Parathyroid adenoma (tissue), 2 donors: ENCODE results near the gene HRAS.

Experiments used
- H2AFZ ChIP-seq: fragments of 300-600 bp; sonication (generic); one replicate; pipeline ENCODE4 v1.7.0; 2017; ENCODE audit warnings: antibody characterized with exemption, mild to moderate bottlenecking
- H3K27ac ChIP-seq: fragments of 300-600 bp; sonication (generic); one replicate; pipeline ENCODE4 v1.7.0; 2017
- H3K27me3 ChIP-seq: fragments of 300-600 bp; sonication (generic); one replicate; pipeline ENCODE4 v1.7.0; 2017; ENCODE audit warnings: low read length; ENCODE audit not compliant: control insufficient read depth, insufficient read depth
- H3K36me3 ChIP-seq: fragments of 300-600 bp; sonication (generic); one replicate; pipeline ENCODE4 v1.7.0; 2017; ENCODE audit warnings: low read length; ENCODE audit not compliant: control insufficient read depth, insufficient read depth
- H3K4me1 ChIP-seq: fragments of 300-600 bp; sonication (generic); one replicate; pipeline ENCODE4 v1.7.0; 2017; ENCODE audit warnings: control low read depth
- H3K4me2 ChIP-seq: fragments of 300-600 bp; sonication (generic); one replicate; pipeline ENCODE4 v1.7.0; 2017; ENCODE audit warnings: low read length
- H3K4me3 ChIP-seq: fragments of 300-600 bp; sonication (generic); one replicate; pipeline ENCODE4 v1.7.0; 2017; ENCODE audit warnings: low read depth, low read length
- H3K79me2 ChIP-seq: fragments of 300-600 bp; sonication (generic); one replicate; pipeline ENCODE4 v1.7.0; 2017; ENCODE audit warnings: control low read depth
- H3K9ac ChIP-seq: fragments of 300-600 bp; sonication (generic); one replicate; pipeline ENCODE4 v1.7.0; 2017; ENCODE audit warnings: mild to moderate bottlenecking
- H3K9me3 ChIP-seq: fragments of 300-600 bp; sonication (generic); one replicate; pipeline ENCODE4 v1.7.0; 2017; ENCODE audit warnings: low read length; ENCODE audit not compliant: control insufficient read depth
- TF ChIP-seq, protein P1 (sequence below): fragments of 300-600 bp; sonication (generic); IDR thresholded peaks from one replicate; pipeline ENCODE4 v1.7.0; 2017; ENCODE audit warnings: antibody characterized with exemption, mild to moderate bottlenecking
- donor health status: primary hyperparathyroidism.

The HRAS gene

GRCh38 chr11:501001-501682 lies 34.2 kb downstream of the HRAS start:
- H3K36me3 ChIP-seq, result no peaks in the 10 kb centered on the region
- no peak overlapping the region for H3K9ac ChIP-seq
- H3K79me2 ChIP-seq, result peaks cover 12% of the 10 kb centered on the region
- H3K27me3 ChIP-seq, result no peaks in the 10 kb centered on the region
- TF ChIP-seq, protein P1, sequence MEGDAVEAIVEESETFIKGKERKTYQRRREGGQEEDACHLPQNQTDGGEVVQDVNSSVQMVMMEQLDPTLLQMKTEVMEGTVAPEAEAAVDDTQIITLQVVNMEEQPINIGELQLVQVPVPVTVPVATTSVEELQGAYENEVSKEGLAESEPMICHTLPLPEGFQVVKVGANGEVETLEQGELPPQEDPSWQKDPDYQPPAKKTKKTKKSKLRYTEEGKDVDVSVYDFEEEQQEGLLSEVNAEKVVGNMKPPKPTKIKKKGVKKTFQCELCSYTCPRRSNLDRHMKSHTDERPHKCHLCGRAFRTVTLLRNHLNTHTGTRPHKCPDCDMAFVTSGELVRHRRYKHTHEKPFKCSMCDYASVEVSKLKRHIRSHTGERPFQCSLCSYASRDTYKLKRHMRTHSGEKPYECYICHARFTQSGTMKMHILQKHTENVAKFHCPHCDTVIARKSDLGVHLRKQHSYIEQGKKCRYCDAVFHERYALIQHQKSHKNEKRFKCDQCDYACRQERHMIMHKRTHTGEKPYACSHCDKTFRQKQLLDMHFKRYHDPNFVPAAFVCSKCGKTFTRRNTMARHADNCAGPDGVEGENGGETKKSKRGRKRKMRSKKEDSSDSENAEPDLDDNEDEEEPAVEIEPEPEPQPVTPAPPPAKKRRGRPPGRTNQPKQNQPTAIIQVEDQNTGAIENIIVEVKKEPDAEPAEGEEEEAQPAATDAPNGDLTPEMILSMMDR, result no peak
- peaks cover 18% of the 10 kb centered on the region for H3K4me1 ChIP-seq
- H3K27ac ChIP-seq, result no peak overlapping the region
- no peak overlapping the region for H3K4me3 ChIP-seq
- H3K9me3 ChIP-seq, result no peaks in the 10 kb centered on the region
- H3K4me2 ChIP-seq, result no peak overlapping the region
- H2AFZ ChIP-seq, result no peak overlapping the region

DNA sequence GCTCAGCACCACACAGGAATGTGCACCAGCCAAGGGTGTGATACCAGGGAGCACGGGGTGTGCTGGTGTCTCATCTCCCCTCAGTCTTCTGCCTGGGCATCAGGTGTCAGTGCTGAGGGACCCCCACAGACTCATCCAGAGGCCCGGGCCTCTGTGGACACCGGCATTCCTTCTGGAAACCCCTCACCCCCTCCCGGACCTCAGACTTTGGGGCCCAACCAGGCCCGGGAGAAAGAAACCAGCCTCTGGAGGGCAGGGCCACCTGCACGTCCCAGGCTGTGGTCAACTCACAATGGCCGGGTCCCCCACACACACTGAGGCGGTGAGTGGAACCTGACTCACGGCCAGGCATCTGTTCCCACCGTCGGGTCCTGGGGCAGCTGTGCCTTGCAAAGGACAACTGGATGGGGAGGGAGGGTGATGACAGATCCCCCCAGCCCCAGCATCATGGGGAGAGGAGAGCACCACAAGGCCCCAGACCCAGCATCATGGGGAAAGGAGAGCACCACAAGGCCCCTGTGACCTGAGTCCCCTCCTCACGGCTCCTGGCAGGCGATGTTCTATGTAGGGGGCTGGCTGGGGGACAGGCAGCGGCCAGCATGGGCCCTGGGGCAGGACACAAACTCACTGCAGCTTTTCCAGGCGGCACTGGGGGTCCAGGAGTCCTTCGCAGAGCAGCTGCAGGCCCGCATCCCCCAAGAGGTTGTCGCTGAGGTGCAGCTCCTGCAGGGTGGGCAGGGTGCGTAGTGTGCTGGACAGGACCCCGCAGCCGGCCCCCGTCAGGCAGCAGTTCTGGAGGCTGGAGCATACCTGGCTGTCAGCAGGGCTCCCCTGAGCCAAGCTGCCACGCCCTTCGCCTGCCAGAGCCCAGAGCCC lies 35.9 kb downstream of the HRAS start:
- Histone ChIP-seq H3K27ac (peak overlapping the region; percentile 87), H3K4me3 (no peak overlapping the region), H3K9ac (no peak overlapping the region), H3K4me2 (no peak overlapping the region), H2AFZ (no peak overlapping the region), H3K9me3 (no peaks in the 10 kb centered on the region), H3K4me1 (peaks cover 18% of the 10 kb centered on the region), H3K79me2 (peaks cover under 1% of the 10 kb centered on the region), H3K36me3 (no peaks in the 10 kb centered on the region), H3K27me3 (no peaks in the 10 kb centered on the region)
- TF ChIP-seq, protein P1, result no peak

DNA sequence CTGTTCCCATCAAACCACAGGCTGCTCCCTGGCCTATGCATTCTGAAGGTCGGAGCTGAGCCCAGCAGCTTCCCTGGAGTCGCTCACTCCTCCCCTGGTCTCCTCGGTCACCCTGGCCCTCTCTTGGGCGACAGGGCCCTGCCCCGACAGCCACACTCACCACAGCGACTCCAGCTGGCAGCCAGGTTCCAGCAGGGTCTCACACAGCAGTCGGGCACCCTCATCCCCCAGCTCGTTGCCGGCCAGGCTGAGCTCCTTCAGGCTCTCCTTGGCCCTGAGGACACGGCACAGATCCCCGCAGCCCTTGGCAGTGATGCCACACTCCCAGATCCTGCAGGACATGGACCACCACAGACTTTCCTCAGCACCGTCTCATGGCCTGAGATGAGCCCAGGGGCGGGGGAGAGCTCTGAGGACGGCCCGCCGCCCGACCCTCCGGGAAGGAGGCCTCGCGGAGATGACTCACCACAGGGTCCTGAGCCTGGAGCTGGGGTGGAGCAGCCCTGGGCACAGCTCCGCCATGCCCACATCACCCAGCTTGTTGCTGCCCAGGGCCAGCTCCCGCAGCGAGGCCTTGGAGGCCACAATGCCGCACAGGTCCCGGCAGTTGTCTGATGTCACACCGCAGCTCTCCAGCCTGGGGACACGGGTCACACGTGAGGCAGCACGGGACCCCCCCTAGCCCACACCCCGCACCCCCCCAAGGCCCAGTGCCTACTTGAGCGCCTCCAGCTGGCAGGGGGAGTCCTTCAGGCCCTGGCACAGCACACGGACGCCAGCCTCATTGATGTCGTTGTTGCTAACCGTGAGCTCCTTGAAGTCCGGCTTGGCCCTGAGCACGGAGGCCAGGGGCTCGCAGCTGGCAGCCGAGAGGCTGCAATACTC lies 36.8 kb downstream of the HRAS start:
- Histone ChIP-seq H3K27me3 (no peaks in the 10 kb centered on the region), H2AFZ (no peak overlapping the region), H3K4me1 (peaks cover 18% of the 10 kb centered on the region), H3K27ac (peak overlapping the region; percentile 87), H3K36me3 (no peaks in the 10 kb centered on the region), H3K9ac (no peak overlapping the region), H3K4me2 (peak overlapping the region; percentile 51), H3K9me3 (no peaks in the 10 kb centered on the region), H3K4me3 (peak overlapping the region; percentile 5), H3K79me2 (no peaks in the 10 kb centered on the region)
- TF ChIP-seq, protein P1, result no peak

DNA sequence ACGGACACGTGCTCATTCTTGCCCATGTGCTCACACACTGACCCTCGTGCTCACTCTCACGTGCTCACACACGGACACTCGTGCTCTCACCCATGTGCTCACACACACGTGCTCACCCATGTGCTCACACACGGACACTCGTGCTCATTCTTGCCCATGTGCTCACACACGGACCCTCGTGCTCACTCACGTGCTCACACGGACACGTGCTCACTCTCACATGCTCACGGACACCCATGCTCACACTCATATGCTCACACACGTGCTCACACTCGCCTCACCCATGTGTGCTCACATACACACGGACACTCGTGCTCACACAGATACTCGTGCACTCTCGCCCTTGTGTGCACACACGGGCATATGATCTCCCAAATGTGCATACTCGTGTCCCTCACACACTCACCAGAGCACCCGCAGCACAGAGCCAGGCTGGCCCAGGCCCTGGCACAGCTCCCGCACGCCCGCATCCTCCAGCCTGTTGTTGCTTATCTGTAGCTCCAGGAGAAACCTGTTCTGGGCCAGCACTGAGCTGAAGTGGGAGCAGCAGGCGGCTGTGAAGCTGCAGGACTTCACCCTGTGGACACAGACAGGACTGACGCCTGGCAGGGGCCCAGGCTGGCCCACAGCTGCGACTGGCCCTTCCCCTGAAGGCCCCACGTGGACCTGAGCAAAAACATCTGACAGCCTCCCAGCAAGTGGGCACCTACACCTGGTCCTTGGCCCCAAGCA lies 37.6 kb downstream of the HRAS start:
- H3K9me3 ChIP-seq, result no peaks in the 10 kb centered on the region
- peak overlapping the region; percentile 5 for H3K4me3 ChIP-seq
- TF ChIP-seq, protein P1, result peak; percentile 30
- no peaks in the 10 kb centered on the region for H3K79me2 ChIP-seq
- H3K4me2 ChIP-seq, result peak overlapping the region; percentile 51
- peaks cover 18% of the 10 kb centered on the region for H3K4me1 ChIP-seq
- no peaks in the 10 kb centered on the region for H3K27me3 ChIP-seq
- no peaks in the 10 kb centered on the region for H3K36me3 ChIP-seq
- peak overlapping the region; percentile 87 for H3K27ac ChIP-seq
- no peak overlapping the region for H2AFZ ChIP-seq
- H3K9ac ChIP-seq, result no peak overlapping the region
